Mesendoderm (in vitro differentiated cells): ENCODE results near the gene GTF2H4.

ENCODE experiments used
- DNase-seq: peaks from one replicate; pipeline ENCODE4 v3.0.0; 2013
- H2AK5ac ChIP-seq: 2 replicates; pipeline ENCODE4 v1.6.1; 2013; ENCODE audit warnings: low read length, inconsistent platforms
- H2BK120ac ChIP-seq: 2 replicates; pipeline ENCODE4 v1.6.1; 2013; ENCODE audit warnings: low read depth, mild to moderate bottlenecking, low read length, moderate library complexity, mixed read lengths
- H2BK15ac ChIP-seq: replicated peaks from 2 replicates; pipeline ENCODE4 v1.6.1; 2013; ENCODE audit warnings: low read depth, mild to moderate bottlenecking, moderate library complexity
- H2BK5ac ChIP-seq: 2 replicates; pipeline ENCODE4 v1.6.1; 2013; ENCODE audit warnings: low read length, inconsistent platforms
- H3K18ac ChIP-seq: 2 replicates; pipeline ENCODE4 v1.6.1; 2013; ENCODE audit warnings: mild to moderate bottlenecking, low read length, mixed read lengths
- H3K23ac ChIP-seq: one replicate; pipeline ENCODE4 v1.6.1; 2013; ENCODE audit warnings: low read length
- H3K27ac ChIP-seq: 2 replicates; pipeline ENCODE4 v1.5.1; 2013; ENCODE audit warnings: low read depth, mild to moderate bottlenecking, inconsistent platforms, low read length, moderate library complexity
- H3K27me3 ChIP-seq: 2 replicates; pipeline ENCODE4 v1.6.1; 2013; ENCODE audit warnings: low read length, control low read depth, mild to moderate bottlenecking, inconsistent platforms; ENCODE audit not compliant: insufficient read depth, poor library complexity
- H3K36me3 ChIP-seq: 2 replicates; pipeline ENCODE4 v1.6.1; 2013; ENCODE audit warnings: low read length, inconsistent platforms; ENCODE audit not compliant: control insufficient read depth, insufficient read depth
- H3K4ac ChIP-seq: one replicate; pipeline ENCODE4 v1.6.1; 2013; ENCODE audit warnings: low read depth, mild to moderate bottlenecking, low read length, moderate library complexity
- H3K4me1 ChIP-seq: 2 replicates; pipeline ENCODE4 v1.6.1; 2013; ENCODE audit warnings: low read depth, low read length, inconsistent platforms; ENCODE audit not compliant: control insufficient read depth
- H3K4me2 ChIP-seq: 2 replicates; pipeline ENCODE4 v1.6.1; 2013; ENCODE audit warnings: low read length
- H3K4me3 ChIP-seq: 2 replicates; pipeline ENCODE4 v1.5.1; 2013; ENCODE audit warnings: mild to moderate bottlenecking, low read length
- H3K56ac ChIP-seq: one replicate; pipeline ENCODE4 v1.6.1; 2013; ENCODE audit warnings: low read length
- H3K79me1 ChIP-seq: 2 replicates; pipeline ENCODE4 v1.6.1; 2013; ENCODE audit warnings: low read length, inconsistent platforms
- H3K79me2 ChIP-seq: 2 replicates; pipeline ENCODE4 v1.6.1; 2013; ENCODE audit warnings: mild to moderate bottlenecking, low read length; ENCODE audit not compliant: control insufficient read depth, insufficient read depth
- H3K9ac ChIP-seq: 2 replicates; pipeline ENCODE4 v1.6.1; 2013; ENCODE audit warnings: low read length, inconsistent platforms
- H4K5ac ChIP-seq: one replicate; pipeline ENCODE4 v1.6.1; 2013; ENCODE audit warnings: low read length
- H4K8ac ChIP-seq: one replicate; pipeline ENCODE4 v1.6.1; 2013; ENCODE audit warnings: low read depth, mild to moderate bottlenecking, control low read depth, low read length, moderate library complexity
- WGBS: extraction: QIAGEN DNeasy Blood & Tissue Kit; methylation state at CpG from one replicate; pipeline ENCODE4 v1.1.7; 2013; ENCODE audit warnings: low lambda C conversion rate, missing lambda C conversion rate; ENCODE audit not compliant: insufficient coverage; ENCODE audit errors: extremely low coverage; 5-methylcytosine and 5-hydroxymethylcytosine counted together

The GTF2H4 gene

DNA sequence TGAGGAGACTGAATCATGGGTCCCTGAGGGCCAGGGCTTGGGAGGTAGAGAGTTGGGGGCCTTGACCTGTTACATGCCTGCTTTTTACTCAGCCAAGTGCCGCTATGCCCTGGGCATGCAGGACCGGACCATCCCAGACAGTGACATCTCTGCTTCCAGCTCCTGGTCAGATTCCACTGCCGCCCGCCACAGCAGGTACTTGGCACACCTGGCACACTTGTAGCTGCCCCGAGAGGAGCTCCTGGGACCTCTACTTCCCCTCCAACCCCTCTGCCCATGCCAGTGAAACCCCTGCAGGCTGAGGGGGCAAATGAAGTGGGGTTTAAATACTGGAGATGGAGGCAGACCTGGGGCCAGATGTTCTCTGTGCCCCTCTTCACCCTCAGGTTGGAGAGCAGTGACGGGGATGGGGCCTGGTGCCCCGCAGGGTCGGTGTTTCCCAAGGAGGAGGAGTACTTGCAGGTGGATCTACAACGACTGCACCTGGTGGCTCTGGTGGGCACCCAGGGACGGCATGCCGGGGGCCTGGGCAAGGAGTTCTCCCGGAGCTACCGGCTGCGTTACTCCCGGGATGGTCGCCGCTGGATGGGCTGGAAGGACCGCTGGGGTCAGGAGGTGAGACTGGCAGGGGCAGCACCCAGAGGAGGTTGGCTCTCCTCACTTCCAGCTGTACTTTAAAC lies 19.1 kb upstream of the GTF2H4 start:
- WGBS: no CpG with 5 or more reads among the region's 18 CpGs
- Histone ChIP-seq H3K79me1 (peaks cover 18% of the 10 kb centered on the region), H2BK15ac (no peak overlapping the region), H3K27ac (no peak overlapping the region), H2AK5ac (no peak overlapping the region), H3K18ac (no peak overlapping the region), H3K36me3 (peaks cover 14% of the 10 kb centered on the region), H3K4me3 (no peak overlapping the region), H3K23ac (no peak overlapping the region), H2BK5ac (no peak overlapping the region), H3K56ac (no peak overlapping the region), H3K4me2 (no peak overlapping the region), H4K8ac (no peak overlapping the region), H3K9ac (no peak overlapping the region), H3K4ac (no peak overlapping the region), H3K4me1 (peaks cover 11% of the 10 kb centered on the region), H2BK120ac (no peak overlapping the region), H3K27me3 (no peaks in the 10 kb centered on the region), H3K79me2 (peaks cover 43% of the 10 kb centered on the region), H4K5ac (no peak overlapping the region)
- DNase-seq: no peak

DNA sequence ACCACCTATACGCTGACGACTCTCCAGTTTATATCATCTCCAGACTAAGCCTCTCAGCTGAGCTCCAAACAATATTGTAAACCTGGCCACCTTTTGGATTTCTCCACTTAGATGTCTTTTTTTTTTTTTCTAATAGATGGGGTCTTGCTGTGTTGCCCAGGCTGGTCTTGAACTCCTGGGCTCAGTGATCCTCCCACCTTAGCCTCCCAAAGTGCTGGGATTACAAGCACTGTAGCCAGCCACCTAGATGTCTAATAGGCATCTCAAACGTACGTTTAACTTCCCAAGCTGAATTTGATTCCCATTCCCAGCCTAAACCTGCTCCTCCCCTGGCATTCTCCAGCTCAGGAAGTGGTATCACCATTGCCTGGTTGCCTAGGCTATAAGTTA lies 18.5 kb upstream of the GTF2H4 start:
- Histone ChIP-seq H3K4me3 (no peak overlapping the region), H3K36me3 (peaks cover 14% of the 10 kb centered on the region), H3K27me3 (no peaks in the 10 kb centered on the region), H3K9ac (no peak overlapping the region), H2BK120ac (no peak overlapping the region), H3K56ac (no peak overlapping the region), H2BK5ac (no peak overlapping the region), H3K23ac (no peak overlapping the region), H4K8ac (no peak overlapping the region), H2AK5ac (no peak overlapping the region), H2BK15ac (no peak overlapping the region), H4K5ac (no peak overlapping the region), H3K4me1 (peaks cover 11% of the 10 kb centered on the region), H3K18ac (no peak overlapping the region), H3K27ac (no peak overlapping the region), H3K4me2 (no peak overlapping the region), H3K4ac (no peak overlapping the region), H3K79me2 (peaks cover 43% of the 10 kb centered on the region), H3K79me1 (peaks cover 18% of the 10 kb centered on the region)
- no peak for DNase-seq
- no CpG with 5 or more reads among the region's 4 CpGs for WGBS

DNA sequence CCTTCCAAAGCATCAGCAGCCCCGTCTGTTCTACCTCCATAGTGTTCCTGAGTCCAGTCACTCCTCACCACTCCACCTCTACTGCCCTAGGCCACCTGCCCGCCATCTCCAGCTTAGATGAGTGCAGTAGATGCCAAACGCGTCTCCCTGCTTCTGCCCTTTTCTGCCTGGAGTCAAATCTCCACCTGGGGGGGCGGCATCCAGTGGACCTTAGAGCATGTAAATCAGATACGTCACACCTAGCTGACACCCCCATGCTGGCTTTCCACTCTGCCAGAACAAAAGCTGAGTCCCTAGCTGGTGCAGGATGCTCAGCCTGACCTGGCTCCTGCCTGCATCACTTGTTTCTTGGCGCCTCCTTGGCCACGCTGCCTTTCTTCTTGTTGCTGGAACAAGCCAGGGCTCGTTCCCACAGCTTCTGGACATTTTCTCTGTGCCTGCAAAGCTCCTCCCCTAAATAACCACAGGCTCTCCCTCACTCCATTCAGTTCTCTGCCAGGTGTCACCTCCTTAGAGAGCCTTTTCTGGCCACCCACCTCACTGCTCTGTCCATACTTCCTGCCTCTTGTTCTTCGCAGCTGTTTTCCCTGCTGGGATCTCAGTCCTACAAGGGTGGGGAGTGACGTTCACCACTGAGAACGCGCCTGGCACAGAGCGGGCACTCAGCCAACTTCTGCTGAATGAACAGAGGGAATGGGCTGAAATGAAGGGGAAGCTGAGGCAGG lies 17.9 kb upstream of the GTF2H4 start:
- no peak overlapping the region for H2BK15ac ChIP-seq
- H3K79me2 ChIP-seq: peaks cover 38% of the 10 kb centered on the region
- no peak overlapping the region for H3K4me2 ChIP-seq
- no peak overlapping the region for H3K4me3 ChIP-seq
- no peak overlapping the region for H3K4ac ChIP-seq
- no peak overlapping the region for H4K8ac ChIP-seq
- no peak for DNase-seq
- H2AK5ac ChIP-seq: no peak overlapping the region
- H3K9ac ChIP-seq: no peak overlapping the region
- no peak overlapping the region for H3K23ac ChIP-seq
- peaks cover 18% of the 10 kb centered on the region for H3K79me1 ChIP-seq
- no peaks in the 10 kb centered on the region for H3K27me3 ChIP-seq
- H3K56ac ChIP-seq: no peak overlapping the region
- H3K18ac ChIP-seq: no peak overlapping the region
- peaks cover 17% of the 10 kb centered on the region for H3K36me3 ChIP-seq
- no peak overlapping the region for H3K27ac ChIP-seq
- H2BK5ac ChIP-seq: no peak overlapping the region
- H3K4me1 ChIP-seq: peaks cover 11% of the 10 kb centered on the region
- no peak overlapping the region for H2BK120ac ChIP-seq
- no CpG with 5 or more reads among the region's 14 CpGs for WGBS
- no peak overlapping the region for H4K5ac ChIP-seq

DNA sequence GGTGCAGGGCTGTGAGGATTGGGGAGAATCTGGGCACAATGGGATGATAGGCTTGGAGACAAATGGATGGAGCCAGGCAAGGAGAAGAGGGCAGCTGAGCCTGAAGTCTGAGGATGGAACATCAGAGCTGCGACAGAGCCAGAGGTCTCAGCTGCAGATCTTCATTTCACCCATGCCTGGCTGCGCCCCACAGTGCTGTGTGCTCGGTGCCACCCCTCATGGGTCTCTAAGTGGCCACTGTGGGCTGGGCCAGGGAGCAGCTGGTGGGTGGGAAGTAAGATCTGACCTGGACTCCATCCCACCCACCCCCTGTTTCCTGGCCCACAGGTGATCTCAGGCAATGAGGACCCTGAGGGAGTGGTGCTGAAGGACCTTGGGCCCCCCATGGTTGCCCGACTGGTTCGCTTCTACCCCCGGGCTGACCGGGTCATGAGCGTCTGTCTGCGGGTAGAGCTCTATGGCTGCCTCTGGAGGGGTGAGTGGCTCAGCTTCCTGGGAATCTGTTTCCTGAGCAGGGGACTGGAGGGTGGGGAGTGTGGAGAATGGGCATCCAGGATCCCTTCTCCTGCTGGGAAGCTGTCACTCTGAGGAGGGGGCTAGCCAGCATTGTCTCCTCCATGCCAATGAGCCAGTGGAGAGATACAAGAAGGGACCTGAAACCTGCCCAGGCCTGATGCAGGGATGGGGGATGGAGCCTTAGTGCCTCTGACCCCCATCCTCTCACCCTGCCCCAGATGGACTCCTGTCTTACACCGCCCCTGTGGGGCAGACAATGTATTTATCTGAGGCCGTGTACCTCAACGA lies 17.2 kb upstream of the GTF2H4 start:
- H3K23ac ChIP-seq: no peak overlapping the region
- no CpG with 5 or more reads among the region's 12 CpGs for WGBS
- H2BK120ac ChIP-seq: no peak overlapping the region
- peaks cover 17% of the 10 kb centered on the region for H3K36me3 ChIP-seq
- H4K8ac ChIP-seq: no peak overlapping the region
- H3K27me3 ChIP-seq: no peaks in the 10 kb centered on the region
- no peak overlapping the region for H4K5ac ChIP-seq
- no peak overlapping the region for H2BK5ac ChIP-seq
- no peak overlapping the region for H2BK15ac ChIP-seq
- no peak overlapping the region for H3K4ac ChIP-seq
- H3K18ac ChIP-seq: no peak overlapping the region
- peaks cover 5% of the 10 kb centered on the region for H3K4me1 ChIP-seq
- H3K4me3 ChIP-seq: no peak overlapping the region
- DNase-seq: no peak
- H3K4me2 ChIP-seq: no peak overlapping the region
- no peak overlapping the region for H3K27ac ChIP-seq
- no peak overlapping the region for H3K9ac ChIP-seq
- H3K56ac ChIP-seq: no peak overlapping the region
- no peak overlapping the region for H2AK5ac ChIP-seq
- H3K79me1 ChIP-seq: peaks cover 14% of the 10 kb centered on the region
- peaks cover 31% of the 10 kb centered on the region for H3K79me2 ChIP-seq

DNA sequence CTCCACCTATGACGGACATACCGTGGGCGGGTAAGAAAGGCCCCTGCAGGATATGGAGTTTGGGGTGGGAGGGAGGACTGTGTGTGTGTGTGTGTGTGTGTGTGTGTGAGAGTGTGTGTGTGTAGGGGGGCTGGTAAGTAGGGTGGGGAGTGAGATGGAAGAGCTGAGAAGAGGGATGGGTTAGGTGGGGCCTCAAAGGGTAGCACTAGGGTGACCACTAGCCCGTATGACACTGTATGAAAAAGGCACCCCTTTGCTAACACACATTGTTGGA lies 16.6 kb upstream of the GTF2H4 start:
- Histone ChIP-seq H3K79me2 (peaks cover 29% of the 10 kb centered on the region), H3K27me3 (no peaks in the 10 kb centered on the region), H4K5ac (no peak overlapping the region), H3K4ac (no peak overlapping the region), H4K8ac (no peak overlapping the region), H2BK120ac (no peak overlapping the region), H3K4me2 (no peak overlapping the region), H2BK5ac (no peak overlapping the region), H3K23ac (no peak overlapping the region), H2BK15ac (no peak overlapping the region), H3K4me1 (peaks cover 5% of the 10 kb centered on the region), H2AK5ac (no peak overlapping the region), H3K18ac (no peak overlapping the region), H3K56ac (no peak overlapping the region), H3K9ac (no peak overlapping the region), H3K4me3 (no peak overlapping the region), H3K27ac (no peak overlapping the region), H3K79me1 (peaks cover 14% of the 10 kb centered on the region), H3K36me3 (peaks cover 17% of the 10 kb centered on the region)
- WGBS: no CpG with 5 or more reads among the region's 4 CpGs
- no peak for DNase-seq
